Pancreas (tissue), 10 donors: Measurements from ENCODE around the gene PSMD2. TPM values are rescaled to one million over a fixed set of nuclear protein-coding genes. Genes with fewer than 3 reads are reported as not detected.
A peak's percentile ranks its signal among the peaks of the same experiment; 100 is the strongest.

ENCODE experiments used
- ATAC-seq, 4 donors: fragments of 200-7000 bp; cut with Tn5 transposase; one replicate each; pipeline versions ENCODE4 v1.8.0 to v1.9.1; 2020; ENCODE audit warnings: mild to moderate bottlenecking in 4 of 4, moderate library complexity in 4 of 4
- DNase-seq, 6 donors: peaks; one replicate each; pipeline ENCODE4 v3.0.0-alpha.2; 2020
- FAIRE-seq: peaks from 2 replicates; lab custom pipeline; 2012; peaks lifted over from hg19 to GRCh38; lab: Jason Lieb, UNC
- H3K27ac ChIP-seq, 4 donors: fragments of 200-600 bp; sonication (generic); 1 replicate in 3 of 4; 2 replicates in 1 of 4; pipeline versions ENCODE4 v1.5.0 to v1.8.0; 2020
- H3K27me3 ChIP-seq, 4 donors: fragments of 200-600 bp; one replicate each; pipeline ENCODE4 v1.8.0; 2021
- H3K36me3 ChIP-seq, 3 donors: fragments of 200-600 bp; sonication (generic) in 1 of 3; one replicate each; pipeline versions ENCODE4 v1.5.0 to v1.8.0; 2020 to 2021
- H3K4me1 ChIP-seq, 3 donors: fragments of 200-600 bp; one replicate each; pipeline ENCODE4 v1.8.0; 2021
- H3K4me3 ChIP-seq, 4 donors: fragments of 200-600 bp; sonication (generic) in 2 of 4; one replicate each; pipeline versions ENCODE4 v1.5.0 to v1.8.0; 2020 to 2021
- H3K9me3 ChIP-seq, 4 donors: fragments of 200-600 bp; one replicate each; pipeline ENCODE4 v1.8.0; 2021
- WGBS, 2 donors: extraction: QIAGEN DNeasy Blood & Tissue Kit; methylation state at CpG; one replicate each; pipeline ENCODE4 v1.1.7; 2013; 5-methylcytosine and 5-hydroxymethylcytosine counted together
- intact Hi-C, 3 donors: fragments of 100-400 bp; cut with DNase I; formaldehyde crosslinking; loops; one replicate each; pipeline versions ENCODE4 v1.11.1 to v1.14.2; 2022
- polyA plus RNA-seq, 2 donors: library from polyadenylated mRNA; stranded (reverse); fragments of 200-250 nt; gene quantifications; one replicate each; pipeline ENCODE4 v1.2.3, GENCODE V29; 2013
- total RNA-seq, 6 donors: library from RNA; stranded (reverse); fragmentation: NEBNext Ultra II Directional in 4 of 6; extraction: Animal tissue kit (Norgen Biotek cat#: 25700) in 4 of 6; gene quantifications; one replicate each; pipeline versions ENCODE4 v1.2.1 to v1.2.4, GENCODE V29; 2021 to 2023
- TF ChIP-seq, protein P1 (sequence below), 4 donors: fragments of 200-600 bp; sonication (generic) in 3 of 4; IDR thresholded peaks; one replicate each; pipeline versions ENCODE4 v1.5.0 to v1.8.0; 2021; ENCODE audit warnings: antibody characterized with exemption in 4 of 4
- donor health status: healthy with polysubstance abuse.
- donor health status: DM: no; HTN: no; CAD: no; lungs with moderate emphysema.
- donor health status: DM: no; HTN: no; CAD: no.
- donor health status: control.
- donor health status: control.
- donor health status: Bipolar disorder and iron deficiency.
- donor health status: DM: yes; HTN: yes; CAD: no.
- donor health status: DM: no; HTN: no; CAD: no.
- donor health status: DM: no; HTN: no; CAD: no.
- donor health status: DM: yes; HTN: yes; CAD: no.

Gene PSMD2
- total and polyA plus RNA-seq, 8 donors, result 38.4 to 89.6 (median 54.1) TPM

GRCh38 chr3:184344579-184345316 lies 45.7 kb downstream of the PSMD2 start:
- ATAC-seq (no peak), DNase-seq (peak in 1 of 6 donors; percentile 77), FAIRE-seq (no peak)
- no peaks in the 10 kb centered on the region for H3K9me3 ChIP-seq
- no peaks in the 10 kb centered on the region for H3K4me1 ChIP-seq
- H3K36me3 ChIP-seq, result no peaks in the 10 kb centered on the region
- TF ChIP-seq, protein P1, sequence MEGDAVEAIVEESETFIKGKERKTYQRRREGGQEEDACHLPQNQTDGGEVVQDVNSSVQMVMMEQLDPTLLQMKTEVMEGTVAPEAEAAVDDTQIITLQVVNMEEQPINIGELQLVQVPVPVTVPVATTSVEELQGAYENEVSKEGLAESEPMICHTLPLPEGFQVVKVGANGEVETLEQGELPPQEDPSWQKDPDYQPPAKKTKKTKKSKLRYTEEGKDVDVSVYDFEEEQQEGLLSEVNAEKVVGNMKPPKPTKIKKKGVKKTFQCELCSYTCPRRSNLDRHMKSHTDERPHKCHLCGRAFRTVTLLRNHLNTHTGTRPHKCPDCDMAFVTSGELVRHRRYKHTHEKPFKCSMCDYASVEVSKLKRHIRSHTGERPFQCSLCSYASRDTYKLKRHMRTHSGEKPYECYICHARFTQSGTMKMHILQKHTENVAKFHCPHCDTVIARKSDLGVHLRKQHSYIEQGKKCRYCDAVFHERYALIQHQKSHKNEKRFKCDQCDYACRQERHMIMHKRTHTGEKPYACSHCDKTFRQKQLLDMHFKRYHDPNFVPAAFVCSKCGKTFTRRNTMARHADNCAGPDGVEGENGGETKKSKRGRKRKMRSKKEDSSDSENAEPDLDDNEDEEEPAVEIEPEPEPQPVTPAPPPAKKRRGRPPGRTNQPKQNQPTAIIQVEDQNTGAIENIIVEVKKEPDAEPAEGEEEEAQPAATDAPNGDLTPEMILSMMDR (IDR thresholded peaks at IDR 0.05), result no peak
- H3K27me3 ChIP-seq, result no peaks in the 10 kb centered on the region
- intact Hi-C loops, result no loop called here
- no peak overlapping the region for H3K4me3 ChIP-seq
- WGBS, 2 donors, result 85% methylated on average over 20 to 24 of the region's 24 CpGs
- H3K27ac ChIP-seq, result peak overlapping the region in 1 of 4 donors; percentile 0

GRCh38 chr3:184345317-184346144 lies 46.5 kb downstream of the PSMD2 start:
- TF ChIP-seq, protein P1 (IDR thresholded peaks at IDR 0.05), result peak in 2 of 4 donors; percentile 16 to 31
- intact Hi-C loops, result no loop called here
- H3K36me3 ChIP-seq, result no peaks in the 10 kb centered on the region
- ATAC-seq (peak; percentile 32 to 78 (median 76)), FAIRE-seq (no peak), DNase-seq (peak in 4 of 6 donors; percentile 44 to 64 (median 61))
- H3K4me3 ChIP-seq, result no peak overlapping the region
- H3K27ac ChIP-seq, result peak overlapping the region in 1 of 4 donors; percentile 0
- peaks cover 0 to 3% (median 0%) of the 10 kb centered on the region in 3 donors for H3K4me1 ChIP-seq
- H3K27me3 ChIP-seq, result no peaks in the 10 kb centered on the region
- no peaks in the 10 kb centered on the region for H3K9me3 ChIP-seq
- 40 to 44% methylated on average over 14 of the region's 14 CpGs for WGBS, 2 donors

DNA sequence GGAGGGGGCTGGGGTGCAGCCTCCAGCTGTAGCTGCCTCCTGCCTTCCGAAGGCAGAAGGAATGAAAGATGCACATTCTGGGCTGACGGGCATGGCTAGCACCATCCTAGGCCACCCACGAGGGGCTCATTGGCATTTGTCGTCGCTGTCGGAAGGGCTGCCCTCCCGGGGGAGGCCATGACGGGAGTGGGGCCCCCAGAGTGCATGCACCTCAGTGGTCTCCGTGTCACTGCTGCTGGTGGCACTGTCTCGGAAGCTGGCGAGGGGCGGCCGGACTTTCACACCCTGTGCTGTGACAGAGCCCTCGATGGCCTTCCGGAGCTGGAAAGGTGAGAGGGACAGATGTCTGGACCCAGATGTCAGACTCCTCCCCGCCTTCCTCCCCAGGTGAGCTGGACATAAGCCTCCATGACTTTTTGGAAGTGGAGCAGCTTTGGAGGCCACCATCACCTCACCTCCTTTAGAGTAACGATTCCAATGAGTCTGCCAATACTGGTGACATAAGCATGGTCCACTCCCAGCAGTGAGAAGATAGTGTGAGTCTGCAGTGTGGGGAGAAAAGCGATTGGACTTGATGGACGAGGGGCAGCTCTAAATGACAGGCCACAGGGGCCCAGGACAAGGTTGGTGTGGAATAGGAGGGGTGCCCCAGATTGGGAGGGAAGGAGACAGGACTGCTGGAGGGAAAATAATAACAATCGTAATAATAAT lies 47.6 kb downstream of the PSMD2 start:
- 88 to 95% methylated on average over 20 of the region's 20 CpGs for WGBS, 2 donors
- TF ChIP-seq, protein P1 (IDR thresholded peaks at IDR 0.05), result no peak
- no peaks in the 10 kb centered on the region for H3K27me3 ChIP-seq
- peaks cover 0 to 7% (median 0%) of the 10 kb centered on the region in 3 donors for H3K4me1 ChIP-seq
- H3K36me3 ChIP-seq, result no peaks in the 10 kb centered on the region
- FAIRE-seq (no peak), ATAC-seq (no peak), DNase-seq (peak in 1 of 6 donors; percentile 74)
- intact Hi-C loops, result no loop called here
- no peaks in the 10 kb centered on the region for H3K9me3 ChIP-seq
- no peak overlapping the region for H3K27ac ChIP-seq
- H3K4me3 ChIP-seq, result no peak overlapping the region

DNA sequence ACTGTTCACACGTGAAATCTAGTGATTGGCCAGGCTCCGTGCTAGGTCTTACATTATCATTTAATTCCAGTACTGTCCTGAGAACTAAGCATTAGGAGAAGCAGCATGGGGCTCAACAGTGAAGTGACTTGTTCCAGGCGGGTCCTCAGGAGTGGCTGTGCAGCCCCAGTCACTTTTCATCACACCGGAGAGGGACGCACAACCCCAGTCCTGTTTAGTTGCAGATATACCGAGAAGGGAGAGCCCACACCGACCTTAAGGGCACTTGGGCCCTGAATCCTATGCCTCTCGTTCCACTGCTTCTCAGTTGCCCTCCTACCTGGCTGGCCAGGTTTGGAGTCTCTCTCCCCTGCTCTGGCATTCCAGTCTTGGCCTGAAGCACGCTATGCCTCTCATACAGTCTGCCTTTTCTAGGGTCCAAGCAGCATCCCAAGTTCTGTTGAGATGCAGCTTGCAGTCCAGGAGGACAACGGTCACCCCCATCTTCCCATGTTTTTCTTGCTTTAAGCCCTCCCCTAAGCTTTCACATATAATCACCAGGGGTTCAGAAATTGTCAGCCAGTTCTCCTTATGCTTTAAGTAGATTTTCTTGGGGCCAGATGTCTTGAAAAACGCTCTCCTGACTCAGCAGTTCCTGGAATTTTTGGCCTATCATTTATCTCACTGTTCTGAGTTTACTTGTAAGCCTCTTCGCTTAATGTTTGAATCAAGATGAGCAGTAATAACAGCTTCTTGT lies 48.4 kb downstream of the PSMD2 start:
- Histone ChIP-seq H3K36me3 (no peaks in the 10 kb centered on the region), H3K27me3 (no peaks in the 10 kb centered on the region), H3K9me3 (no peaks in the 10 kb centered on the region), H3K27ac (no peak overlapping the region), H3K4me3 (no peak overlapping the region), H3K4me1 (peaks cover 0 to 12% (median 3%) of the 10 kb centered on the region in 3 donors)
- ATAC-seq (no peak), FAIRE-seq (no peak), DNase-seq (no peak)
- intact Hi-C loops, result no loop called here
- 73 to 75% methylated on average over 12 of the region's 12 CpGs for WGBS, 2 donors
- TF ChIP-seq, protein P1 (IDR thresholded peaks at IDR 0.05), result no peak
